Suprapubic skin (tissue), 4 donors: ENCODE data around the gene UTP15. TPM values are rescaled to one million over a fixed set of nuclear protein-coding genes. Genes with fewer than 3 reads are reported as not detected.

ENCODE experiments used
- DNase-seq, 2 donors: peaks; one replicate each; pipeline ENCODE4 v3.0.0-alpha.2; 2019; ENCODE audit warnings: low spot score in 2 of 2
- H3K27ac ChIP-seq: fragments of 200-600 bp; sonication (generic); one replicate; pipeline ENCODE4 v1.5.1; 2019
- H3K27me3 ChIP-seq: fragments of 200-600 bp; sonication (generic); one replicate; pipeline ENCODE4 v1.5.1; 2019
- H3K36me3 ChIP-seq: fragments of 200-600 bp; sonication (generic); one replicate; pipeline ENCODE4 v1.5.1; 2019
- H3K4me1 ChIP-seq: fragments of 200-600 bp; sonication (generic); one replicate; pipeline ENCODE4 v1.5.1; 2019
- H3K4me3 ChIP-seq: fragments of 200-600 bp; sonication (generic); one replicate; pipeline ENCODE4 v1.5.1; 2019; ENCODE audit warnings: mild to moderate bottlenecking
- H3K9me3 ChIP-seq: fragments of 200-600 bp; sonication (generic); one replicate; pipeline ENCODE4 v1.5.1; 2019
- EP300 ChIP-seq: sonication (generic); formaldehyde crosslinking; IDR thresholded peaks from one replicate; pipeline ENCODE4 v1.6.1; 2017; ENCODE audit warnings: antibody characterized with exemption
- POLR2A ChIP-seq, 2 donors: fragments of 450-650 bp; IDR thresholded peaks; one replicate each; pipeline ENCODE4 v1.6.1; 2017; ENCODE audit warnings: antibody characterized with exemption in 2 of 2, mild to moderate bottlenecking in 2 of 2, moderate library complexity in 2 of 2
- POLR2AphosphoS5 ChIP-seq, 3 donors: sonication (generic); formaldehyde crosslinking; IDR thresholded peaks; one replicate each; pipeline ENCODE4 v1.6.1; 2017; ENCODE audit warnings: antibody characterized with exemption in 3 of 3
- WGBS: methylation state at CpG from one replicate; pipeline ENCODE4 v1.1.5; 2018; 5-methylcytosine and 5-hydroxymethylcytosine counted together
- total RNA-seq, 4 donors: library from RNA; depleted of rRNA; stranded (reverse); fragments of >200 nt; gene quantifications; one replicate each; pipeline ENCODE4 v1.1.0, GENCODE V29; 2016
- TF ChIP-seq, protein P1 (sequence below), 2 donors: fragments of 200-600 bp in 1 of 2; fragments of 450-650 bp in 1 of 2; sonication (generic) in 1 of 2; IDR thresholded peaks; one replicate each; pipeline ENCODE4 v1.5.1; 2016 to 2019; ENCODE audit warnings: antibody characterized with exemption in 2 of 2, mild to moderate bottlenecking in 1 of 2, moderate library complexity in 1 of 2

Gene UTP15
- total RNA-seq, 4 donors from 2014 or later: 31.4 to 67.8 (median 47.8) TPM

DNA sequence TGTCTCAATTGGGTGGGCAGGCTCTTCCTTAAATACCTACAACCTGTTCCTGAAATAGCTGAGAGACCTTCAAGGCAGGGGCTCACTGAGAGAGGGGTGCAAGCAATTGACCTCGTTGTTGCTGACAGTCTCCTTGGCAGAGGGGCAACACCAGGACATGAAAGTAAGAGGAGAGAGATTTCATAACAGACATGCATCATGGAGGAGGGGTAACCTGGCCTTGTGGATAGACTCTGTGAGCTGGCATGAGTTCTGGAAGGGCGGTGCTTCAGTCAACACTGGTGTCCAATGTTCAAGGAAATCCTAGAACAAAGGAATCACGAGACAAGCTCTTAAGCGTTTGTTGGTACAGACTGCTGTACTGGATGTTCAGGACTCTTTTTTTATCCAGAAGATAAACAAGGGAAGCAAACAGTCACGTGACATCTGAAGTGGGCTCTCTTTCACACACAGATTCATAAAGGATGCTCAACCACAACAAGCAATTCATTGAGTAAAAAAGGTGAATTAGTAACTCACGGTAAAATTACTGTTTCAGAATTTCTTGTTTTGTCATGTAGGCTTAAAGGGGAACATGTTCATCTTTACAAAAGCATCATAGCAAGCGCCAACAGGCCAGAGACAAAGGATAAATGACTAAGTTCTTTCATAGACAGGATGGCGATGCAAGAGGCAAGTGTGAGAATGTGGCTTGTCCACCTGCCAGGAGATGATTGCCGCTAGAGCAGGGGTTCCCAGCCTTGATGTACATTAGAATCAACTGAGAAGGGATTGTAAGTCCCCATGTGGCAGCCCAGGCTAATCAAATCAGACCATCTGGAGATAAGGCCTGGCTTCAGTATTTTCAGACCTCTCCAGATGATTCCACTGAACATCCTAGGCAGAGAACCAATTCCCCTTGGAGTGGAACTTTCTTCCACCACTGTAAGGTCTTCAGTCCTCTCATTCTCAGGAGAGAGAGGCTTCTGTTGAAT, 20.8 kb upstream of the UTP15 start:
- H3K27ac ChIP-seq: no peak overlapping the region
- no peaks in the 10 kb centered on the region for H3K9me3 ChIP-seq
- H3K4me3 ChIP-seq: no peak overlapping the region
- TF ChIP-seq POLR2AphosphoS5 (IDR thresholded peaks at IDR 0.05): no peak
- TF ChIP-seq POLR2A (IDR thresholded peaks at IDR 0.05): no peak
- TF ChIP-seq EP300: no peak
- TF ChIP-seq, protein P1, sequence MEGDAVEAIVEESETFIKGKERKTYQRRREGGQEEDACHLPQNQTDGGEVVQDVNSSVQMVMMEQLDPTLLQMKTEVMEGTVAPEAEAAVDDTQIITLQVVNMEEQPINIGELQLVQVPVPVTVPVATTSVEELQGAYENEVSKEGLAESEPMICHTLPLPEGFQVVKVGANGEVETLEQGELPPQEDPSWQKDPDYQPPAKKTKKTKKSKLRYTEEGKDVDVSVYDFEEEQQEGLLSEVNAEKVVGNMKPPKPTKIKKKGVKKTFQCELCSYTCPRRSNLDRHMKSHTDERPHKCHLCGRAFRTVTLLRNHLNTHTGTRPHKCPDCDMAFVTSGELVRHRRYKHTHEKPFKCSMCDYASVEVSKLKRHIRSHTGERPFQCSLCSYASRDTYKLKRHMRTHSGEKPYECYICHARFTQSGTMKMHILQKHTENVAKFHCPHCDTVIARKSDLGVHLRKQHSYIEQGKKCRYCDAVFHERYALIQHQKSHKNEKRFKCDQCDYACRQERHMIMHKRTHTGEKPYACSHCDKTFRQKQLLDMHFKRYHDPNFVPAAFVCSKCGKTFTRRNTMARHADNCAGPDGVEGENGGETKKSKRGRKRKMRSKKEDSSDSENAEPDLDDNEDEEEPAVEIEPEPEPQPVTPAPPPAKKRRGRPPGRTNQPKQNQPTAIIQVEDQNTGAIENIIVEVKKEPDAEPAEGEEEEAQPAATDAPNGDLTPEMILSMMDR (IDR thresholded peaks at IDR 0.05): no peak
- WGBS: 66% methylated on average over 9 of the region's 9 CpGs
- no peaks in the 10 kb centered on the region for H3K27me3 ChIP-seq
- H3K36me3 ChIP-seq: no peaks in the 10 kb centered on the region
- DNase-seq: no peak
- peaks cover 9% of the 10 kb centered on the region for H3K4me1 ChIP-seq

DNA sequence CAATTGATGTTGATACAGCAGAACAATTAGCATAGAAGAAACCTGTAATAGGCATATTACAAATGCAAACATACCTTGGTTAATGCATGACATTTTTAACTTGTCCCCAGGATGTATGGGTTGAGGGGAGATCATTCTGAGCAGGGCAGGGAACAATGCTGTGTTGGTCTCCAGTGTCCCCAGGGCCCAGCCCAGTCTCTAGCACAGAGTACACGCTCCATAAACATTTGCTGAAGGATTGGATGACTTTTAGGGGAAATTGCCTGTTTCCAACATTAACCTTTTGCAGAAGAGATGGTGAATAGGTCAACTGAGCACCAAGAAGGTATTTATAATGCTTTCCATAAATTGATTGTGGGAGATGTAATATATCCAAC, 20.2 kb upstream of the UTP15 start:
- Histone ChIP-seq H3K27ac (no peak overlapping the region), H3K9me3 (no peaks in the 10 kb centered on the region), H3K4me1 (peaks cover 9% of the 10 kb centered on the region), H3K36me3 (no peaks in the 10 kb centered on the region), H3K27me3 (no peaks in the 10 kb centered on the region), H3K4me3 (no peak overlapping the region)
- WGBS: 89% methylated on average over 1 of the region's 1 CpG
- TF ChIP-seq POLR2AphosphoS5 (IDR thresholded peaks at IDR 0.05) (no peak), EP300 (no peak), POLR2A (IDR thresholded peaks at IDR 0.05) (no peak)
- TF ChIP-seq, protein P1 (IDR thresholded peaks at IDR 0.05): no peak
- DNase-seq: no peak

DNA sequence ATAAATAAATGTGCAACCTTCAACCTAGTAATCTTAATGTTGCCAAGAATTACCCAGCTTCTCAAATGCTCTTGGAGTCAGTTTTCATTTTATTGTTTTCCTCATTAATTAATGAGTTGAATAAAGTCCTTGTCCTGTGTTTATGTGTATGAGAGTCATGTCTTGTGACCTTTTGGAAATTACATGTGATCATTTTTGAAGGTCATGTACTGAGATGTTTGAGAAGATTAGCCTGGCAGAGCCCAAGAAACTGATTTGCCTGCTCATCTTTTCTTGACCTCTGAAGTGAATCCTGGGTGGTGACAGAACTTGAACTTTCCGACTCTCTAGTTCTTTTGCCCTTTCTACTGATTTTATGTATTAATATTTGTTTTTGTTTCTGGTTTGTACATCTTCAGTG, 15.5 kb upstream of the UTP15 start:
- no peaks in the 10 kb centered on the region for H3K9me3 ChIP-seq
- H3K4me3 ChIP-seq: no peak overlapping the region
- TF ChIP-seq EP300 (no peak), POLR2AphosphoS5 (IDR thresholded peaks at IDR 0.05) (no peak), POLR2A (IDR thresholded peaks at IDR 0.05) (no peak)
- TF ChIP-seq, protein P1 (IDR thresholded peaks at IDR 0.05): no peak
- H3K27ac ChIP-seq: no peak overlapping the region
- H3K27me3 ChIP-seq: no peaks in the 10 kb centered on the region
- H3K4me1 ChIP-seq: no peaks in the 10 kb centered on the region
- 88% methylated on average over 1 of the region's 1 CpG for WGBS
- no peak for DNase-seq
- peaks cover 24% of the 10 kb centered on the region for H3K36me3 ChIP-seq

DNA sequence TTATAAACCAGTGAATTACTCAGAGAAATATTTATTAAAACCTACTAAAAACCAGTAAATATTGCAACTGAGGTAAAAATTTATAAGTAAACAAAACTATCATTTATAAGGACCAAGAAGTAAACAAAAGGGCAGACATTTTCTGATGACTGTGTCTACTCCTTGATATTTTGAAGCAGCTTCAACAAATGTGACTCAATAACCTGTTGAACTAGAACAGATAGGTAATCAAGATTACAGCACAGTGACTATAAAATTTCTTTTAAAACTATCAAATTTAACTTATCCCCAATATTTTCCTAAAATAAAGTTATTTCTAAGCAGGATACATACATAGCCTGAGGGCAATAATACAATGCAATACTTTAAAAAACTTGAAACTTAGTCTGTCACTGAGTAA, 12.9 kb upstream of the UTP15 start:
- peaks cover 47% of the 10 kb centered on the region for H3K36me3 ChIP-seq
- H3K27me3 ChIP-seq: no peaks in the 10 kb centered on the region
- no peak overlapping the region for H3K4me3 ChIP-seq
- no peak overlapping the region for H3K27ac ChIP-seq
- DNase-seq: no peak
- no peaks in the 10 kb centered on the region for H3K4me1 ChIP-seq
- TF ChIP-seq EP300: no peak
- no peak for TF ChIP-seq POLR2A (IDR thresholded peaks at IDR 0.05)
- no peak for TF ChIP-seq POLR2AphosphoS5 (IDR thresholded peaks at IDR 0.05)
- TF ChIP-seq, protein P1 (IDR thresholded peaks at IDR 0.05): no peak
- H3K9me3 ChIP-seq: no peaks in the 10 kb centered on the region

DNA sequence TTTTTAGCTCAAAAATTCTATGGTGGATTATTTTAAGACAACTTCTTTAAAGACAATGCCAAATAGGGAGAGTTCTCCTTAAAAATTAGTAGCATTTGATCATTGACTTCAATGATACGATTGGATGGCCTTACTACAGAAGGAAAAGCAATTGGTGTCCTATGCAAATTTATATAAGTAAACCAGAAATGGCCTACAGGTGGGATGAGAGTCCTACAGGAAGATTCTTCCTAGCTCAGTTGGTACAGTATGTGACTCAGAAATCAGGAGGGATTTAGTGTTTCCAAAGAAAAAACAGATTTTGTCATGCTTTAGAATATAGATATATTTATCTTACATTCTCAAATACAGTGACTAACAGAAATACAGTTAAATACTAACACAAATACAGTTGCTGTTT, 6.6 kb upstream of the UTP15 start:
- no peak for DNase-seq
- H3K27ac ChIP-seq: no peak overlapping the region
- TF ChIP-seq EP300: no peak
- no peak for TF ChIP-seq POLR2A (IDR thresholded peaks at IDR 0.05)
- TF ChIP-seq, protein P1 (IDR thresholded peaks at IDR 0.05): no peak
- no peak for TF ChIP-seq POLR2AphosphoS5 (IDR thresholded peaks at IDR 0.05)
- WGBS: 95% methylated on average over 1 of the region's 1 CpG
- H3K36me3 ChIP-seq: peaks cover 73% of the 10 kb centered on the region
- H3K4me3 ChIP-seq: no peak overlapping the region
- H3K27me3 ChIP-seq: no peaks in the 10 kb centered on the region
- no peaks in the 10 kb centered on the region for H3K9me3 ChIP-seq
- H3K4me1 ChIP-seq: peaks cover 14% of the 10 kb centered on the region
